HepG2 (cell line): ENCODE results near the gene RETREG2. TPM values are rescaled to one million over a fixed set of nuclear protein-coding genes. Genes with fewer than 3 reads are reported as not detected.

Experiments
- ATAC-seq: fragments of 200-7000 bp; cut with Tn5 transposase; 3 replicates; pipeline ENCODE4 v1.9.1; 2020; ENCODE audit warnings: mild to moderate bottlenecking, moderate library complexity
- BruUV-seq: library from RNA; stranded (reverse); fragments of 400-500 nt; replicated peaks from 2 replicates; lab custom pipeline; 2021; lab: Mats Ljungman, UMichigan
- CTCF ChIA-PET: fragments of 300-600 bp; formaldehyde crosslinking; extraction: SDS; loops from one replicate; lab custom pipeline; 2021; ENCODE audit warnings: low total read pairs, inconsistent platforms, low intra/inter-chr PET ratio; lab: Yijun Ruan, JAX
- POLR2A ChIA-PET: fragments of 350-600 bp; sonication (Branson Sonifier 250); formaldehyde crosslinking; loops from one replicate; lab custom pipeline; 2020; ENCODE audit warnings: antibody characterized with exemption, inconsistent platforms; lab: Yijun Ruan, JAX
- DNase-seq: peaks from one replicate; pipeline ENCODE4 v3.0.0-alpha.2; 2015; ENCODE audit warnings: low spot score
- FAIRE-seq: peaks from 3 replicates; lab custom pipeline; 2011; peaks lifted over from hg19 to GRCh38; lab: Jason Lieb, UNC
- H2AFZ ChIP-seq: one replicate; pipeline ENCODE4 v1.6.1; 2011; ENCODE audit warnings: low read length, inconsistent platforms
- H3K27ac ChIP-seq: fragments of 300-600 bp; 3 replicates; pipeline ENCODE4 v1.8.0; 2011; ENCODE audit warnings: mixed run types, mild to moderate bottlenecking, mixed read lengths, low read length, inconsistent platforms; ENCODE audit not compliant: insufficient read depth; ENCODE audit errors: extremely low read length
- H3K27me3 ChIP-seq, 2 experiments: fragments of 200-600 bp in 1 of 2; 2 replicates in 1 of 2; 3 replicates in 1 of 2; pipeline versions ENCODE4 v1.6.0 to v1.8.0; 2011; ENCODE audit warnings: low read length in 2 of 2, mild to moderate bottlenecking in 2 of 2, moderate library complexity in 2 of 2, inconsistent platforms in 1 of 2; ENCODE audit not compliant: insufficient read depth in 2 of 2, control insufficient read depth in 1 of 2
- H3K36me3 ChIP-seq, 2 experiments: fragments of 200-600 bp in 1 of 2; replicated peaks in 1 of 2; 2 replicates in 1 of 2; 3 replicates in 1 of 2; pipeline versions ENCODE4 v1.5.1 to v1.8.0; 2011; ENCODE audit warnings: low read length in 2 of 2, inconsistent platforms in 1 of 2; ENCODE audit not compliant: insufficient read depth in 2 of 2, control insufficient read depth in 1 of 2
- H3K4me1 ChIP-seq: 2 replicates; pipeline ENCODE4 v1.5.1; 2012; ENCODE audit warnings: low read length, inconsistent platforms; ENCODE audit not compliant: insufficient read depth
- H3K4me2 ChIP-seq: 2 replicates; pipeline ENCODE4 v1.6.0; 2011; ENCODE audit warnings: low read depth, low read length, inconsistent platforms
- H3K4me3 ChIP-seq, 3 experiments: fragments of 200-600 bp in 1 of 3; sonication (generic), shearing (Covaris generic) in 1 of 3; replicated peaks in 1 of 3; 2 replicates each; pipeline ENCODE4 v1.5.1; 2011 to 2016; ENCODE audit warnings: low read length in 3 of 3, inconsistent platforms in 2 of 3, low read depth in 2 of 3, mild to moderate bottlenecking in 2 of 3, control low read depth in 1 of 3, mixed read lengths in 1 of 3; ENCODE audit not compliant: insufficient read depth in 1 of 3
- H3K79me2 ChIP-seq: one replicate; pipeline ENCODE4 v1.6.1; 2011; ENCODE audit warnings: low read length, inconsistent platforms; ENCODE audit not compliant: insufficient read depth
- H3K9ac ChIP-seq: 2 replicates; pipeline ENCODE4 v1.6.0; 2011; ENCODE audit warnings: mild to moderate bottlenecking, low read depth, low read length, inconsistent platforms; ENCODE audit not compliant: insufficient read depth
- H3K9me3 ChIP-seq: 2 replicates; pipeline ENCODE4 v1.5.1; 2012; ENCODE audit warnings: mild to moderate bottlenecking, low read length
- H4K20me1 ChIP-seq: 2 replicates; pipeline ENCODE4 v1.6.0; 2011; ENCODE audit warnings: inconsistent platforms, mild to moderate bottlenecking, low read length, moderate library complexity; ENCODE audit not compliant: insufficient read depth
- CBX1 ChIP-seq: IDR thresholded peaks from one replicate; pipeline ENCODE4 v1.6.1; 2016; ENCODE audit warnings: antibody characterized with exemption, low read depth
- CTCF ChIP-seq: sonication (generic); formaldehyde crosslinking; IDR thresholded peaks from 2 replicates; pipeline ENCODE4 v1.5.0; 2020; ENCODE audit warnings: mild to moderate bottlenecking, missing genetic modification reagents, moderate library complexity
- KLF16 ChIP-seq, 2 experiments: sonication (generic) in 1 of 2; formaldehyde crosslinking in 1 of 2; IDR thresholded peaks; 2 replicates each; pipeline versions ENCODE4 v1.6.1 to v1.8.0; 2016 to 2023; ENCODE audit warnings: missing genetic modification reagents in 2 of 2, missing compliant biosample characterization in 1 of 2
- MAFF ChIP-seq: IDR thresholded peaks from 2 replicates; pipeline ENCODE4 v1.6.1; 2011; ENCODE audit warnings: low read depth, low read length, improper control_type of control experiment
- MTA1 ChIP-seq: sonication (generic); formaldehyde crosslinking; IDR thresholded peaks from 2 replicates; pipeline ENCODE4 v1.4.0; 2020; ENCODE audit warnings: missing genetic modification reagents, mild to moderate bottlenecking, borderline replicate concordance
- NCOA1 ChIP-seq: sonication (generic); formaldehyde crosslinking; IDR thresholded peaks from 2 replicates; pipeline ENCODE4 v1.9.0; 2021; ENCODE audit warnings: missing genetic modification reagents
- PCBP1 ChIP-seq: fragments of 200-400 bp; formaldehyde crosslinking; IDR thresholded peaks from 2 replicates; pipeline ENCODE4 v1.6.1; 2017; ENCODE audit warnings: mild to moderate bottlenecking, low read depth, low read length, borderline replicate concordance
- POLR2G ChIP-seq: fragments of 200-400 bp; formaldehyde crosslinking; IDR thresholded peaks from 2 replicates; pipeline ENCODE4 v1.6.1; 2018; ENCODE audit warnings: mild to moderate bottlenecking, low read depth, low read length, moderate library complexity
- SP4 ChIP-seq: sonication (generic); formaldehyde crosslinking; IDR thresholded peaks from 2 replicates; pipeline ENCODE4 v1.8.1; 2023; ENCODE audit warnings: mild to moderate bottlenecking, missing genetic modification reagents
- TFE3 ChIP-seq: IDR thresholded peaks from 2 replicates; pipeline ENCODE4 v1.6.1; 2016
- ZEB1 ChIP-seq: IDR thresholded peaks from 2 replicates; pipeline ENCODE4 v1.6.1; 2012; ENCODE audit warnings: mild to moderate bottlenecking, low read depth, inconsistent platforms; ENCODE audit not compliant: insufficient replicate concordance
- ZFP91 ChIP-seq: sonication (generic); formaldehyde crosslinking; IDR thresholded peaks from 2 replicates; pipeline ENCODE4 v1.9.0; 2022; ENCODE audit warnings: missing genetic modification reagents, mild to moderate bottlenecking, borderline replicate concordance
- ZNF687 ChIP-seq: sonication (generic); formaldehyde crosslinking; IDR thresholded peaks from 2 replicates; pipeline ENCODE4 v1.5.1; 2020; ENCODE audit warnings: mild to moderate bottlenecking, missing genetic modification reagents, moderate library complexity
- ZSCAN29 ChIP-seq: sonication (generic); formaldehyde crosslinking; conservative IDR thresholded peaks from 2 replicates; pipeline ENCODE4 v1.4.0; 2020; ENCODE audit warnings: mild to moderate bottlenecking, missing genetic modification reagents
- WGBS: methylation state at CpG from one replicate; pipeline ENCODE4 v1.1.6; 2017; ENCODE audit warnings: low lambda C conversion rate; 5-methylcytosine and 5-hydroxymethylcytosine counted together
- in situ Hi-C: cut with HindIII; loops from 2 replicates; pipeline ENCODE4 v1.10.0; 2017; ENCODE audit warnings: low pct_unique_long_range_greater_than_20kb; ENCODE audit not compliant: extremely low pct_ligation_motif_present
- intact Hi-C: fragments of 100-400 bp; cut with micrococcal nuclease; formaldehyde crosslinking; loops from one replicate; pipeline ENCODE4 v1.10.0; 2022; ENCODE audit not compliant: unreplicated experiment
- polyA plus RNA-seq, 8 experiments: library from polyadenylated mRNA; depleted of rRNA in 3 of 8; stranded (reverse) in 7 of 8; unstranded in 1 of 8; fragments of >200 nt; fragmentation: Illumina TruSeq in 4 of 8; extraction: Trizol in 4 of 8; gene quantifications; 2 replicates each; pipeline versions ENCODE4 v1.2.1 to v1.2.3, GENCODE V29; 2011 to 2016; ENCODE audit warnings: low read depth in 4 of 8, missing spikeins in 1 of 8, mixed read lengths in 1 of 8; ENCODE audit not compliant: insufficient read depth in 1 of 8
- total RNA-seq, 5 experiments: library from RNA; depleted of rRNA; stranded (reverse); fragments of >200 nt; fragmentation: Illumina TruSeq; extraction: Trizol; gene quantifications; 2 replicates each; pipeline ENCODE4 v1.2.3, GENCODE V29; 2016; ENCODE audit warnings: low read depth in 1 of 5

RETREG2 gene
- total and polyA plus RNA-seq, 2 of the 13 experiments (the other 11 are each of a cell fraction or from before 2014, with no cell fraction given), result 86.0 to 134 TPM

DNA sequence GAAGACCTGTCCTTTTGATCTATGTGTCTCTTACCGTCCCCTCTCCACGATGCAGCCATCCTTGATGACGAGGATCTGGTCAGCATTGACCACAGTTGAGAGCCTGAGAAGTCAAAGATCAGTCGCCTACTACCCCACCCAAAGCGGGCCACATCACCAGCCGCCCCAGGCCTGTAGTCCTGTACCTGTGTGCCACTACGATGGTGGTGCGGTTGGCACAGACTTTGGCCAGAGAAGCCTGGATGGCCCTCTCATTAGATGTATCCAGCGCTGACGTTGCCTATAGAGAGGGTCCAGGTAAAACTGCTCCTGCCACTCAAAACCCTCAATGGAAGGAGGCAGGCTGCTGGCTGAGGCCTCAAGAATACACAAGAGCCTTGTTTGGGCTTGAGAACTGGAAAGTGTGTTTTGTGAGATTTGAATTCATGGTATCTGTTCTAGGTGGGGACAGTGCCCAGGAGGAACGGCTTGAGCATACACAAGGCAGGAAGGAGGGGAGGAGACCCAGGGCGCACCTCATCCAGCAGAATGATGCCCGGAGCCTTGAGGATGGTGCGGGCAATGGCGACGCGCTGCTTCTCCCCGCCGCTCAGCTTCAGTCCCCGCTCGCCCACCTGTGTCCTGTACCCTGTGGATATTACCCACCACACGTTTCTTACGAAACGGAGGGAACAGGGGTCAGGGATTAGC lies 32.3 kb downstream of the RETREG2 start:
- peaks cover 69% of the 10 kb centered on the region for H3K4me1 ChIP-seq
- no peak for DNase-seq
- no peak for FAIRE-seq
- H3K27me3 ChIP-seq, result no peaks in the 10 kb centered on the region; a peak in 1 of 5 replicates
- no peaks in the 10 kb centered on the region for H4K20me1 ChIP-seq
- no TSS peak for BruUV-seq
- in situ Hi-C loops (no loop called here), intact Hi-C loops (no loop called here)
- peaks cover 6% of the 10 kb centered on the region for H3K79me2 ChIP-seq
- no peak for ATAC-seq
- POLR2A ChIA-PET, result interaction anchor here (1.6 to 5.6 kb wide), 7 partner anchors 7 to 37 kb away, joined by 5 to 227 read pairs (median 20); partner anchors contain the start of genes ABCB6, ANKZF1, ATG9A and CNPPD1
- no peaks in the 10 kb centered on the region for H3K9me3 ChIP-seq
- H3K27ac ChIP-seq, result peak overlapping the region; percentile 95
- H3K4me2 ChIP-seq, result no peak overlapping the region
- H2AFZ ChIP-seq, result no peak overlapping the region
- peaks cover 33 to 55% of the 10 kb centered on the region in 2 experiments for H3K36me3 ChIP-seq
- H3K4me3 ChIP-seq, result no peak overlapping the region
- H3K9ac ChIP-seq, result no peak overlapping the region
- 97% methylated on average over 24 of the region's 24 CpGs for WGBS
- CTCF ChIA-PET, result interaction anchor here (2.2 to 2.5 kb wide), 2 partner anchors 39 to 51 kb away, joined by 17 to 28 read pairs; partner anchors contain the start of gene NHEJ1
- TF ChIP-seq ZEB1 (no peak), TFE3 (CRISPR knock-in tag) (no peak), NCOA1 (no peak), KLF16 (CRISPR knock-in tag; IDR thresholded peaks at IDR 0.05) (no peak), MTA1 (peak; percentile 49; the same call in 1 of the 2 replicates), CBX1 (no peak), PCBP1 (no peak), CTCF (CRISPR knock-in tag) (no peak), ZFP91 (CRISPR knock-in tag) (0 out of 2 replicates have a peak, but pooled peaks have one; percentile 15), POLR2G (peak; percentile 58), ZNF687 (CRISPR knock-in tag) (peak; percentile 37; the same call in 1 of the 2 replicates), SP4 (CRISPR knock-in tag) (no peak), ZSCAN29 (CRISPR knock-in tag) (no peak), MAFF (no peak)
